Smooth muscle cell of the umbilical artery (primary cell): ENCODE data around the gene SPANXA2. TPM values are rescaled to one million over a fixed set of nuclear protein-coding genes. Genes with fewer than 3 reads are reported as not detected.

Source experiments
- total RNA-seq: library from RNA; depleted of rRNA; stranded (reverse); fragments of >200 nt; gene quantifications from 2 replicates; pipeline ENCODE4 v1.2.3, GENCODE V29; 2014

The SPANXA2 gene
- not detected in 2 replicates for total RNA-seq

GRCh38 chrX:141589408-141589807 lies at the start of gene SPANXA2:
Gene SPANXA2 (plus strand): TSS chrX:141589708. CDS start chrX:141589768, 60 bp downstream.

GRCh38 chrX:141584638-141585037 lies 4.9 kb upstream of the SPANXA2 start, which contains the start of gene SPANXA1:
Gene SPANXA1 (minus strand): TSS chrX:141584738. CDS start chrX:141584678, 60 bp downstream.

Other genes with a start within 250 kb of the SPANXA2 start
- gene SPANXA1, start 5.0 kb upstream of the SPANXA2 start, total RNA-seq, result not detected in 2 replicates
- gene SPANXD, start 109.0 kb downstream of the SPANXA2 start, total RNA-seq, result not detected in 2 replicates
- not detected in 2 replicates for gene MAGEC3, start 248.6 kb downstream of the SPANXA2 start, total RNA-seq